ENCODE measurements around the gene PPM1L. TPM values are rescaled to one million over a fixed set of nuclear protein-coding genes. Genes with fewer than 3 reads are reported as not detected.

PPM1L gene
- total RNA-seq, 1 experiment from 2014 or later = 7.3 TPM

DNA sequence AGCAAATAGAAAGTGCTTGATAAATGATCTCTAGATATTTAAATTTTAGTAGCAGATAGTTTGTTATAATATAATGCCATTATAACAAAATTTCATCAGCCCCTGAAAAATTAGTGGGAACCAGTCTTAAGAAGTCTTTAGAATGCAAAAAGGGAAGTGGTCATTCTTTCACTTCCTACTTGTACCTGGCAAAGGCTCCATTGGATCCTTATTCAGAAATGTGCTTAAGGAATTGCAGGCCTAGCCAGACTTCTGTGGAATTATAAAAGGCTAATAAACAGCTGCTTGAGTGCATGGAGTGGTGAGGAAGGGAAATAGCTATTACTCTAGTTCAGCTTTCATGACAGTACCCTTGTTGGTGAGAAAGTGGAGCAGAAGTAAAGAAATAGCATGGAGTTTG is 24.2 kb downstream of the PPM1L start:
- H2BK5ac ChIP-seq (ENCODE audit: insufficient read length, low read length) = no peak overlapping the region
- H3K4me1 Mint-ChIP-seq = peaks cover 15 to 18% of the 10 kb centered on the region in 2 experiments
- no peak overlapping the region for H4K91ac ChIP-seq (ENCODE audit: insufficient read length, low read depth, low read length)
- no peak for DNase-seq
- H2BK20ac ChIP-seq (ENCODE audit: low read depth, low read length, poor library complexity, severe bottlenecking) = no peak overlapping the region
- no peak overlapping the region for H2BK12ac ChIP-seq (ENCODE audit: insufficient read length, low read depth, low read length)
- no peak overlapping the region for H2BK120ac ChIP-seq (ENCODE audit: low read depth, low read length, poor library complexity, severe bottlenecking)
- H2AFZ ChIP-seq (ENCODE audit: low read length) = no peak overlapping the region
- H3K27ac ChIP-seq (ENCODE audit: insufficient read length, low read depth, low read length) = no peak overlapping the region
- no peaks in the 10 kb centered on the region for H3K9me3 Mint-ChIP-seq
- no peaks in the 10 kb centered on the region for H3K36me3 Mint-ChIP-seq (ENCODE audit: insufficient read depth in 1 of 3, low read depth in 3 of 3)
- H3K27me3 ChIP-seq (ENCODE audit: insufficient read depth, low read length) = no peaks in the 10 kb centered on the region
- peak overlapping the region in 1 of 3 experiments; percentile 63; a peak in 1 of 7 replicates for H3K27ac Mint-ChIP-seq
- H3K79me1 ChIP-seq (ENCODE audit: insufficient read depth, low read depth, low read length, poor library complexity, severe bottlenecking) = no peaks in the 10 kb centered on the region
- H4K5ac ChIP-seq (ENCODE audit: insufficient read length, low read depth, low read length) = no peak overlapping the region
- no peaks in the 10 kb centered on the region for H3K27me3 Mint-ChIP-seq (ENCODE audit: low read depth)
- H3K4ac ChIP-seq (ENCODE audit: low read depth, low read length) = no peak overlapping the region
- H3K79me2 ChIP-seq (ENCODE audit: insufficient read depth, low read length) = no peaks in the 10 kb centered on the region
- no peaks in the 10 kb centered on the region for H3K9me3 ChIP-seq (ENCODE audit: control insufficient read depth, low read depth, low read length)
- no peak overlapping the region for H3K56ac ChIP-seq (ENCODE audit: insufficient read length, low read depth, low read length)
- no peak overlapping the region for H3K18ac ChIP-seq (ENCODE audit: insufficient read length, low read depth, low read length)
- H3K4me3 Mint-ChIP-seq = no peak overlapping the region
- H3K4me2 ChIP-seq (ENCODE audit: insufficient read depth, insufficient read length, low read length) = no peak overlapping the region
- no peak overlapping the region for H3K23ac ChIP-seq (ENCODE audit: insufficient read length, low read depth, low read length)
- no peak overlapping the region for H2BK15ac ChIP-seq (ENCODE audit: low read depth, low read length)
- no peak overlapping the region for H3K9ac ChIP-seq (ENCODE audit: extremely low read depth, insufficient read length, low read length)
- H2AK5ac ChIP-seq (ENCODE audit: insufficient read length, low read length) = no peak overlapping the region
- no peaks in the 10 kb centered on the region for H4K20me1 ChIP-seq (ENCODE audit: control insufficient read depth, insufficient read depth, insufficient read length)
- TF ChIP-seq, protein P1, sequence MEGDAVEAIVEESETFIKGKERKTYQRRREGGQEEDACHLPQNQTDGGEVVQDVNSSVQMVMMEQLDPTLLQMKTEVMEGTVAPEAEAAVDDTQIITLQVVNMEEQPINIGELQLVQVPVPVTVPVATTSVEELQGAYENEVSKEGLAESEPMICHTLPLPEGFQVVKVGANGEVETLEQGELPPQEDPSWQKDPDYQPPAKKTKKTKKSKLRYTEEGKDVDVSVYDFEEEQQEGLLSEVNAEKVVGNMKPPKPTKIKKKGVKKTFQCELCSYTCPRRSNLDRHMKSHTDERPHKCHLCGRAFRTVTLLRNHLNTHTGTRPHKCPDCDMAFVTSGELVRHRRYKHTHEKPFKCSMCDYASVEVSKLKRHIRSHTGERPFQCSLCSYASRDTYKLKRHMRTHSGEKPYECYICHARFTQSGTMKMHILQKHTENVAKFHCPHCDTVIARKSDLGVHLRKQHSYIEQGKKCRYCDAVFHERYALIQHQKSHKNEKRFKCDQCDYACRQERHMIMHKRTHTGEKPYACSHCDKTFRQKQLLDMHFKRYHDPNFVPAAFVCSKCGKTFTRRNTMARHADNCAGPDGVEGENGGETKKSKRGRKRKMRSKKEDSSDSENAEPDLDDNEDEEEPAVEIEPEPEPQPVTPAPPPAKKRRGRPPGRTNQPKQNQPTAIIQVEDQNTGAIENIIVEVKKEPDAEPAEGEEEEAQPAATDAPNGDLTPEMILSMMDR (conservative IDR thresholded peaks at IDR 0.05) = no peak
- H3K4me1 ChIP-seq (ENCODE audit: insufficient read depth, low read length) = no peaks in the 10 kb centered on the region; the same call in 1 of the 2 replicates
- no peak overlapping the region for H4K8ac ChIP-seq (replicated peaks; ENCODE audit: insufficient read length, low read depth, low read length)
- no peak overlapping the region for H3T11ph ChIP-seq (ENCODE audit: low read length)
- H3K14ac ChIP-seq (ENCODE audit: insufficient read depth, low read length) = no peak overlapping the region
- H3K23me2 ChIP-seq (ENCODE audit: insufficient read length, low read depth, low read length, poor library complexity, severe bottlenecking) = no peaks in the 10 kb centered on the region
